ENCODE data around the gene SAG. TPM values are rescaled to one million over a fixed set of nuclear protein-coding genes. Genes with fewer than 3 reads are reported as not detected.

The SAG gene
- total and polyA plus RNA-seq, 8 donors: 1.5 TPM; not detected in 7

- TF ChIP-seq, protein P1, sequence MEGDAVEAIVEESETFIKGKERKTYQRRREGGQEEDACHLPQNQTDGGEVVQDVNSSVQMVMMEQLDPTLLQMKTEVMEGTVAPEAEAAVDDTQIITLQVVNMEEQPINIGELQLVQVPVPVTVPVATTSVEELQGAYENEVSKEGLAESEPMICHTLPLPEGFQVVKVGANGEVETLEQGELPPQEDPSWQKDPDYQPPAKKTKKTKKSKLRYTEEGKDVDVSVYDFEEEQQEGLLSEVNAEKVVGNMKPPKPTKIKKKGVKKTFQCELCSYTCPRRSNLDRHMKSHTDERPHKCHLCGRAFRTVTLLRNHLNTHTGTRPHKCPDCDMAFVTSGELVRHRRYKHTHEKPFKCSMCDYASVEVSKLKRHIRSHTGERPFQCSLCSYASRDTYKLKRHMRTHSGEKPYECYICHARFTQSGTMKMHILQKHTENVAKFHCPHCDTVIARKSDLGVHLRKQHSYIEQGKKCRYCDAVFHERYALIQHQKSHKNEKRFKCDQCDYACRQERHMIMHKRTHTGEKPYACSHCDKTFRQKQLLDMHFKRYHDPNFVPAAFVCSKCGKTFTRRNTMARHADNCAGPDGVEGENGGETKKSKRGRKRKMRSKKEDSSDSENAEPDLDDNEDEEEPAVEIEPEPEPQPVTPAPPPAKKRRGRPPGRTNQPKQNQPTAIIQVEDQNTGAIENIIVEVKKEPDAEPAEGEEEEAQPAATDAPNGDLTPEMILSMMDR (IDR thresholded peaks at IDR 0.05): no peak
- TF ChIP-seq POLR2A (IDR thresholded peaks at IDR 0.05) (no peak), EP300 (IDR thresholded peaks at IDR 0.05) (no peak)
- H3K27ac ChIP-seq: no peak overlapping the region
- no peaks in the 10 kb centered on the region for H3K27me3 ChIP-seq
- peaks cover 3 to 15% (median 11%) of the 10 kb centered on the region in 4 donors for H3K4me1 ChIP-seq
- peaks cover 68 to 100% (median 99%) of the 10 kb centered on the region in 4 donors for H3K36me3 ChIP-seq
- H3K9me3 ChIP-seq: no peaks in the 10 kb centered on the region
- WGBS, 5 donors: 89 to 95% (median 91%) methylated on average over 10 of the region's 10 CpGs
- no peak for DNase-seq
- intact Hi-C loops (cut with DNase I; ENCODE audit: low total_unique reads): no loop called here
- no peak overlapping the region for H3K4me3 ChIP-seq
Measured at GRCh38 chr2:233265899-233266431, 41.7 kb upstream of the SAG start.

GRCh38 chr2:233266481-233266880, 41.1 kb upstream of the SAG start:
- Histone ChIP-seq H3K4me3 (no peak overlapping the region), H3K27ac (no peak overlapping the region), H3K4me1 (peaks cover 8 to 18% (median 15%) of the 10 kb centered on the region in 4 donors), H3K27me3 (no peaks in the 10 kb centered on the region), H3K9me3 (no peaks in the 10 kb centered on the region), H3K36me3 (peaks cover 72 to 100% (median 99%) of the 10 kb centered on the region in 4 donors)
- DNase-seq: no peak
- TF ChIP-seq EP300 (IDR thresholded peaks at IDR 0.05) (no peak), POLR2A (IDR thresholded peaks at IDR 0.05) (no peak)
- TF ChIP-seq, protein P1 (IDR thresholded peaks at IDR 0.05): no peak
- 87 to 96% (median 93%) methylated on average over 4 of the region's 4 CpGs for WGBS, 5 donors
- intact Hi-C loops (cut with DNase I; ENCODE audit: low total_unique reads): no loop called here

DNA sequence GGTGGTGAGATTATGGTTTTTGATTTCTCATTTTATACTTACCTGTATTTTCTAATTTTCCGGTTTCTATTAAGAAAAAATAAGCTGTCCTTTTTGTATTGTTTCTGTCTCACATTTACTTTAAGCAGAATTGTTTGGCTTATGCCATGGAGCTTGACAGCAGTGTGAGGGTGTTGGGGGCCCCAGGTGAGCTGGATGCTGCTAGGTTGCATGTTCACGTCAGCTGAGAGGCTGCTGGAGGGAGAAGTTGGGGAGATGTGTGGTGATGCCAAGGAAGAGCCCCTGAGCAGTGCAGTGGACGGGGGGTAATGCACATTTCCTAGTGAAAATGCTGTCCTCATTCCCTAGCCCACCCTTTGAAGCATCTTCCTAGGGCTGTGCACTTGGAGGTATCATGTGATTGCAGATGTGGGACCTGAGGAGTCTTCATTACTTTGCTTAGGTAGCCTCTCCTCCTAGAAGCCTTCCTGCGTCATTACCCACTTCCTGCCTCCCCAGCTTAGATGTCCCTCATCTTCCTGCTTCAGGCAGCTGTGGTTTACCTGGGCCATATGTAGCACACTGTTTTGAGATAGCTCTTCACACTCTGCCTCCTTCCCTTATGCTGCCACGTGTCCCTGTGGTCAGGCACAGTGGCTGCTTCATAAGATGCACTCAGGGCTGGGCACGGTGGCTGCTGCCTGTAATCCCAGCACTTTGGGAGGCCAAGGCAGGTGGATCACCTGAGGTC, 39.9 kb upstream of the SAG start:
- intact Hi-C loops (cut with DNase I; ENCODE audit: low total_unique reads): no loop called here
- peak; percentile 43 to 75 for DNase-seq
- WGBS, 5 donors: 74 to 86% (median 82%) methylated on average over 6 of the region's 6 CpGs
- Histone ChIP-seq H3K36me3 (peaks cover 63 to 100% (median 99%) of the 10 kb centered on the region in 4 donors), H3K27me3 (no peaks in the 10 kb centered on the region), H3K4me1 (peaks cover 15 to 26% (median 21%) of the 10 kb centered on the region in 4 donors), H3K4me3 (no peak overlapping the region), H3K27ac (peak overlapping the region; percentile 43 to 88 (median 48)), H3K9me3 (no peaks in the 10 kb centered on the region)
- TF ChIP-seq POLR2A (IDR thresholded peaks at IDR 0.05) (no peak), POLR2AphosphoS5 (IDR thresholded peaks at IDR 0.05) (peak in 2 of 3 donors; percentile 27 to 55), EP300 (IDR thresholded peaks at IDR 0.05) (no peak)
- TF ChIP-seq, protein P1 (IDR thresholded peaks at IDR 0.05): no peak

DNA sequence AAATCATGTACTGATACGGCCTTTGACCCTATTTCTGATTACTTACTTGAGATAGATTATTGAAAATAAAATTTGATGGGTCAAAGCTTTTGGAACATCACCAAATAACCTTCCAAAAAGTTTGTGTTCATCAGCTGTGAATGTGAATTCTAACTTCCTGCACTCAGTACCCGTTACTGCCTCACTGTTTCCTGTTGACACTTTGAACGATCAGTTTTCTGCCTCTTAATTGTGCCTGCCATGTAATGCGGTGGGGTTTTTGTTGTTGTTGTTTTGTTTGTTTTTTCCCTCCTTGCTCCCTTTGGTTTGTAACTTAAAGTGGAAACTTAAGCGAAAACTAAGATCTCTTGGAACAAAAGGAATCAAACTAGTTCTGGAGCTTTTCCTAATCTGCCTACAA, 37.2 kb upstream of the SAG start:
- no peak for DNase-seq
- WGBS, 5 donors: 31 to 55% (median 38%) methylated on average over 5 of the region's 5 CpGs
- peaks cover 62 to 100% (median 99%) of the 10 kb centered on the region in 4 donors for H3K36me3 ChIP-seq

More for the DNA sequence above, 37.2 kb upstream of the SAG start:
- peak overlapping the region in 4 of 5 donors; percentile 74 to 88 (median 76) for H3K27ac ChIP-seq
- intact Hi-C loops (cut with DNase I; ENCODE audit: low total_unique reads): no loop called here
- H3K27me3 ChIP-seq: no peaks in the 10 kb centered on the region
- no peaks in the 10 kb centered on the region for H3K9me3 ChIP-seq
- no peak overlapping the region for H3K4me3 ChIP-seq
- H3K4me1 ChIP-seq: peaks cover 18 to 26% (median 21%) of the 10 kb centered on the region in 4 donors
- TF ChIP-seq, protein P1 (IDR thresholded peaks at IDR 0.05): no peak

Measured in stomach (tissue), 9 donors.